Stimulated activated CD8-positive, alpha-beta memory T cell treated with anti-CD3 and anti-CD28 coated beads, Interleukin-7, amount 100 ng/mL, for 4 hours (primary cell): ENCODE measurements around the gene NRP2.

Experiments
- DNase-seq, 2 donors: peaks; one replicate each; pipeline ENCODE4 v3.0.0-alpha.2; 2020; ENCODE audit warnings: low read depth in 2 of 2

Gene NRP2

GRCh38 chr2:205730701-205731582, 48.6 kb downstream of the NRP2 start:
- no peak for DNase-seq

GRCh38 chr2:205731583-205731981, 49.3 kb downstream of the NRP2 start:
- DNase-seq = no peak

- DNase-seq = no peak
Observed at GRCh38 chr2:205732314-205732713, 50.0 kb downstream of the NRP2 start.

GRCh38 chr2:205733082-205733481, 50.8 kb downstream of the NRP2 start:
- no peak for DNase-seq

- DNase-seq = no peak
Observed at GRCh38 chr2:205733648-205734047, 51.3 kb downstream of the NRP2 start.

- no peak for DNase-seq
Observed at GRCh38 chr2:205734436-205735037, 52.2 kb downstream of the NRP2 start.

- no peak for DNase-seq
Observed at GRCh38 chr2:205738117-205738968, 56.0 kb downstream of the NRP2 start.

- no peak for DNase-seq
Observed at GRCh38 chr2:205739620-205740019, 57.3 kb downstream of the NRP2 start.

GRCh38 chr2:205740381-205740780, 58.1 kb downstream of the NRP2 start:
- no peak for DNase-seq

GRCh38 chr2:205741256-205741978, 59.1 kb downstream of the NRP2 start:
- no peak for DNase-seq

GRCh38 chr2:205743137-205743536, 60.8 kb downstream of the NRP2 start:
- no peak for DNase-seq

GRCh38 chr2:205744074-205744591, 61.8 kb downstream of the NRP2 start:
- DNase-seq = no peak

- DNase-seq = no peak
Observed at GRCh38 chr2:205745661-205746419, 63.5 kb downstream of the NRP2 start.

GRCh38 chr2:205746420-205746785, 64.1 kb downstream of the NRP2 start:
- no peak for DNase-seq

- no peak for DNase-seq
Observed at GRCh38 chr2:205747829-205748386, 65.6 kb downstream of the NRP2 start.

- no peak for DNase-seq
Observed at GRCh38 chr2:205748639-205749038, 66.3 kb downstream of the NRP2 start.

- no peak for DNase-seq
Observed at GRCh38 chr2:205749078-205749477, 66.8 kb downstream of the NRP2 start.

- no peak for DNase-seq
Observed at GRCh38 chr2:205750797-205751196, 68.5 kb downstream of the NRP2 start.

GRCh38 chr2:205751569-205752031, 69.3 kb downstream of the NRP2 start:
- no peak for DNase-seq

- no peak for DNase-seq
Observed at GRCh38 chr2:205752296-205752820, 70.1 kb downstream of the NRP2 start.
